ENCODE measurements around the gene ART5. TPM values are rescaled to one million over a fixed set of nuclear protein-coding genes. Genes with fewer than 3 reads are reported as not detected.

Gene ART5
- total and polyA plus RNA-seq, 2 of the 4 experiments (the other 2 are of a cell fraction): not detected

- Histone ChIP-seq H4K91ac (ENCODE audit: insufficient read depth, low read depth, low read length) (no peak within 1 kb of the TSS), H4K20me1 (ENCODE audit: insufficient read depth, low read length) (no peaks in the 10 kb centered on the region; the same call in 1 of the 2 replicates), H3K14ac (replicated peaks; ENCODE audit: low read depth, low read length) (no peak within 1 kb of the TSS), H4K5ac (ENCODE audit: low read depth, low read length) (no peak within 1 kb of the TSS), H3K18ac (ENCODE audit: low read depth, low read length) (no peak within 1 kb of the TSS), H2AFZ (replicated peaks; ENCODE audit: low read length, poor library complexity) (no peak within 1 kb of the TSS), H3K27me3 (ENCODE audit: control insufficient read depth, insufficient read depth, low read length) (no peaks in the 10 kb centered on the region), H3K27ac (ENCODE audit: insufficient read depth, low read length) (no peak within 1 kb of the TSS), H3K4me1 (ENCODE audit: control insufficient read depth, insufficient read depth, low read length) (peaks cover 3% of the 10 kb centered on the region; the same call in 1 of the 2 replicates), H3K9me3 (ENCODE audit: control insufficient read depth, insufficient read depth, low read length) (no peaks in the 10 kb centered on the region), H3K56ac (ENCODE audit: extremely low read depth, insufficient read depth, low read length) (no peak within 1 kb of the TSS; the same call in 1 of the 2 replicates), H2AK9ac (replicated peaks; ENCODE audit: low read depth, low read length, poor library complexity) (no peak within 1 kb of the TSS), H2AK5ac (ENCODE audit: low read depth, low read length) (no peak within 1 kb of the TSS), H2BK5ac (ENCODE audit: low read depth, low read length, poor library complexity, severe bottlenecking) (no peak within 1 kb of the TSS), H3K23ac (ENCODE audit: low read depth, low read length) (no peak within 1 kb of the TSS), H3K4me3 (ENCODE audit: insufficient read depth, low read depth, low read length) (no peak within 1 kb of the TSS), H3K4ac (ENCODE audit: low read depth, low read length) (no peak within 1 kb of the TSS), H2BK120ac (ENCODE audit: low read depth, low read length) (no peak within 1 kb of the TSS), H3K36me3 (ENCODE audit: control insufficient read depth, insufficient read depth, low read length) (peaks cover 55% of the 10 kb centered on the region), H4K8ac (ENCODE audit: low read depth in 2 of 2, low read length in 2 of 2) (no peak within 1 kb of the TSS), H3K4me2 (ENCODE audit: low read depth, low read length) (no peak within 1 kb of the TSS), H3K79me1 (ENCODE audit: low read depth in 1 of 2, low read length in 2 of 2) (peaks cover 13 to 17% of the 10 kb centered on the region in 2 experiments), H2BK15ac (ENCODE audit: low read depth, low read length) (no peak within 1 kb of the TSS), H3K9me1 (ENCODE audit: insufficient read depth, low read length) (peaks cover 10% of the 10 kb centered on the region; the same call in 1 of the 2 replicates), H3K9ac (ENCODE audit: low read depth, low read length) (no peak within 1 kb of the TSS), H2BK20ac (ENCODE audit: low read depth, low read length) (no peak within 1 kb of the TSS)
- in situ Hi-C loops (cut with MboI; ENCODE audit: low sequenced_read_pairs) (no loop called here), intact Hi-C loops (cut with micrococcal nuclease) (no loop called here), dilution Hi-C loops (cut with HindIII; ENCODE audit: low sequenced_read_pairs, unreplicated experiment) (no loop called here)
- no peak for DNase-seq
- TF ChIP-seq MAFK (IDR thresholded peaks at IDR 0.05; ENCODE audit: low read depth, low read length): no peak
- TF ChIP-seq RFX5 (IDR thresholded peaks at IDR 0.05; ENCODE audit: low read depth, low read length): no peak
- ChIA-PET CTCF (no interaction called here), POLR2A (ENCODE audit: unreplicated experiment) (no interaction called here)
- 63% methylated on average over 2 of the region's 9 CpGs; no CpG with 5 or more reads in 1 of the 2 experiments for WGBS, 2 experiments (ENCODE audit: extremely low coverage in 2 of 2, insufficient read length in 1 of 2)
- BruUV-seq (replicated peaks): no TSS peak
- ATAC-seq (ENCODE audit: low read depth): no peak
Measured at GRCh38 chr11:3671334-3672254, 29.8 kb upstream of the ART5 start, which contains the start of gene CHRNA10. CHRNA10 (minus strand) TSS chr11:3671384; CDS start chr11:3671312, 72 bp downstream.
